Globus pallidus (tissue), 1 donor: ENCODE data around the gene PDCD10.
A peak's percentile ranks its signal among the peaks of the same experiment; 100 is the strongest.

Experiments used
- DNase-seq: peaks from one replicate; pipeline ENCODE4 v3.0.0-alpha.2; 2015; ENCODE audit warnings: low spot score

The PDCD10 gene

GRCh38 chr3:167735233-167736138 lies 794 bp upstream of the PDCD10 start, which contains the start of gene SERPINI1:
Gene SERPINI1 (plus strand): TSS chr3:167735721. CDS start chr3:167789129, 53,408 bp downstream.
- DNase-seq, result peak; percentile 96

- DNase-seq, result no peak
Measured at GRCh38 chr3:167733961-167734497, 663 bp downstream of the PDCD10 start.

GRCh38 chr3:167732313-167733065 lies 2.2 kb downstream of the PDCD10 start:
- no peak for DNase-seq

- no peak for DNase-seq
Measured at GRCh38 chr3:167731393-167731792, 3.3 kb downstream of the PDCD10 start.

- DNase-seq, result no peak
Measured at GRCh38 chr3:167729591-167729990, 5.1 kb downstream of the PDCD10 start.

GRCh38 chr3:167728632-167729323 lies 5.9 kb downstream of the PDCD10 start:
- DNase-seq, result no peak

- DNase-seq, result no peak
Measured at GRCh38 chr3:167728176-167728575, 6.5 kb downstream of the PDCD10 start.

- no peak for DNase-seq
Measured at GRCh38 chr3:167723872-167724271, 10.8 kb downstream of the PDCD10 start.

- no peak for DNase-seq
Measured at GRCh38 chr3:167723025-167723512, 11.6 kb downstream of the PDCD10 start.

- no peak for DNase-seq
Measured at GRCh38 chr3:167718582-167718981, 16.1 kb downstream of the PDCD10 start.

GRCh38 chr3:167716920-167717319 lies 17.8 kb downstream of the PDCD10 start:
- no peak for DNase-seq

- no peak for DNase-seq
Measured at GRCh38 chr3:167714871-167715270, 19.8 kb downstream of the PDCD10 start.

GRCh38 chr3:167712445-167712844 lies 22.2 kb downstream of the PDCD10 start:
- no peak for DNase-seq

- no peak for DNase-seq
Measured at GRCh38 chr3:167711439-167711838, 23.3 kb downstream of the PDCD10 start.

- no peak for DNase-seq
Measured at GRCh38 chr3:167710552-167710951, 24.1 kb downstream of the PDCD10 start.

GRCh38 chr3:167709690-167710089 lies 25.0 kb downstream of the PDCD10 start:
- no peak for DNase-seq

GRCh38 chr3:167705840-167706239 lies 28.9 kb downstream of the PDCD10 start:
- DNase-seq, result no peak

GRCh38 chr3:167700926-167701325 lies 33.8 kb downstream of the PDCD10 start:
- DNase-seq, result no peak

- DNase-seq, result no peak
Measured at GRCh38 chr3:167700046-167700445, 34.6 kb downstream of the PDCD10 start.

- DNase-seq, result no peak
Measured at GRCh38 chr3:167694121-167694520, 40.6 kb downstream of the PDCD10 start.

- DNase-seq, result no peak
Measured at GRCh38 chr3:167691366-167691765, 43.3 kb downstream of the PDCD10 start.
